ENCODE data around the gene RPA3.

DNA sequence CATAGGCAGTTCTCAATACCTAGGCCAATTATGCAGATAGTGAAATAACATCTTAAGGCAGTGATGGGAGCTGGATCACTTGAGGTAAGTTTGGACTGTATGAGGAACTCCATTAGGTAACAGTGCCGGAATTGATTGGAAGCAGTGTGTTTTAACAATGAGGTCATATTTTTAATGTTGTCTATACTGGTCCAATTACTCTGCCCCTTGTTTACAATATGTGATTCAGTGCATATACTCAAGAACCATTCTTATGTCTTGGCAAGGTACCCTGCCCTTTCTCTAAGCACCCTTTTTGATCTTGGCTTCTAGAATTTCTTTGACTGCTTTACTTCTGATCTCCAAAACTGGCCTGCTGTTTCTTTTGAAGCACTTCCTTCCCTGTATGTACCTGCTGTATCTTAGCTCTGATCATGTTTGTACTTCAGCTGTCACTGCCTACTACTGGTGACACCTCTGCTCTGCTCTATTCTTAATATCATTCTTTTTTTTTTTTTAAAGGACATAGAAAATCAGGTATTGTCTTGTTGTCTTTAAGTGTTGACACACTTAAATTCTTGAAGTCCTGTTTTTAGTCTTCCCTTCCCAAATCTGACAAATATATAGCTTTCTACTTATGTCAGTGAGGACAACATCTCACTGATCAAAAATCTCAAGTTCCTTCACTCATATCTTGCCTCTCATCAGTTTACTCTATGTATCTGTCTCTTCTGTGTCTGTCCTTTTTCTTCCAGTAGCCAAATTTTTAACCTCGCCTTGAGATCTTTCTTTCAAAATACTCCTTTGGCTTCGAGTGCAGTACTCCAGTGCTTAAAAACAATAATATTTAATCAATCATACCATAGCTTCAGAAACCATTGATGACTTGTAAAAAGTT is 46.4 kb upstream of the RPA3 start:
- TF ChIP-seq EZH2phosphoT487 (IDR thresholded peaks at IDR 0.05; ENCODE audit: insufficient read depth, low read depth) (no peak), EZH2 (IDR thresholded peaks at IDR 0.05; ENCODE audit: insufficient read depth, poor library complexity, severe bottlenecking) (no peak)

Data from GM23248 (cell line).